Lower lobe of right lung (tissue), 2 donors: Measurements from ENCODE around the gene CBX6. TPM values are rescaled to one million over a fixed set of nuclear protein-coding genes. Genes with fewer than 3 reads are reported as not detected.

ENCODE experiments used
- ATAC-seq, 2 donors: fragments of 200-7000 bp; cut with Tn5 transposase; one replicate each; pipeline ENCODE4 v1.9.1; 2020 to 2022; ENCODE audit warnings: mild to moderate bottlenecking in 2 of 2, moderate library complexity in 2 of 2
- DNase-seq: peaks from one replicate; pipeline ENCODE4 v3.0.0-alpha.2; 2020
- H3K27ac ChIP-seq: fragments of 200-600 bp; one replicate; pipeline ENCODE4 v1.8.0; 2022
- H3K27me3 ChIP-seq: fragments of 200-600 bp; one replicate; pipeline ENCODE4 v1.8.0; 2022; ENCODE audit warnings: low read depth
- H3K36me3 ChIP-seq: fragments of 200-600 bp; one replicate; pipeline ENCODE4 v1.8.0; 2022; ENCODE audit warnings: mild to moderate bottlenecking
- H3K4me1 ChIP-seq: fragments of 200-600 bp; one replicate; pipeline ENCODE4 v1.8.0; 2022
- H3K4me3 ChIP-seq: fragments of 200-600 bp; one replicate; pipeline ENCODE4 v1.8.0; 2022; ENCODE audit warnings: mild to moderate bottlenecking
- H3K9me3 ChIP-seq: fragments of 200-600 bp; one replicate; pipeline ENCODE4 v1.8.0; 2022
- intact Hi-C: fragments of 100-400 bp; cut with DNase I; formaldehyde crosslinking; loops from one replicate; pipeline ENCODE4 v1.11.0; 2022
- total RNA-seq: library from RNA; stranded (reverse); fragmentation: NEBNext Ultra II Directional; extraction: Animal tissue kit (Norgen Biotek cat#: 25700); gene quantifications from one replicate; pipeline ENCODE4 v1.2.1, GENCODE V29; 2021
- TF ChIP-seq, protein P1 (sequence below): fragments of 200-600 bp; IDR thresholded peaks from one replicate; pipeline ENCODE4 v1.8.0; 2022; ENCODE audit warnings: antibody characterized with exemption, mild to moderate bottlenecking
- donor health status: DM: no; HTN: yes; CAD: no; lungs with severe emphysema.

CBX6 gene
- total RNA-seq, 1 donor from 2014 or later, result 54.7 TPM

- Histone ChIP-seq H3K4me1 (no peaks in the 10 kb centered on the region), H3K4me3 (no peak overlapping the region), H3K27me3 (no peaks in the 10 kb centered on the region), H3K9me3 (no peaks in the 10 kb centered on the region), H3K27ac (no peak overlapping the region), H3K36me3 (no peaks in the 10 kb centered on the region)
- ATAC-seq, result no peak
- intact Hi-C loops, result no loop called here
- DNase-seq, result peak; percentile 19
- TF ChIP-seq, protein P1, sequence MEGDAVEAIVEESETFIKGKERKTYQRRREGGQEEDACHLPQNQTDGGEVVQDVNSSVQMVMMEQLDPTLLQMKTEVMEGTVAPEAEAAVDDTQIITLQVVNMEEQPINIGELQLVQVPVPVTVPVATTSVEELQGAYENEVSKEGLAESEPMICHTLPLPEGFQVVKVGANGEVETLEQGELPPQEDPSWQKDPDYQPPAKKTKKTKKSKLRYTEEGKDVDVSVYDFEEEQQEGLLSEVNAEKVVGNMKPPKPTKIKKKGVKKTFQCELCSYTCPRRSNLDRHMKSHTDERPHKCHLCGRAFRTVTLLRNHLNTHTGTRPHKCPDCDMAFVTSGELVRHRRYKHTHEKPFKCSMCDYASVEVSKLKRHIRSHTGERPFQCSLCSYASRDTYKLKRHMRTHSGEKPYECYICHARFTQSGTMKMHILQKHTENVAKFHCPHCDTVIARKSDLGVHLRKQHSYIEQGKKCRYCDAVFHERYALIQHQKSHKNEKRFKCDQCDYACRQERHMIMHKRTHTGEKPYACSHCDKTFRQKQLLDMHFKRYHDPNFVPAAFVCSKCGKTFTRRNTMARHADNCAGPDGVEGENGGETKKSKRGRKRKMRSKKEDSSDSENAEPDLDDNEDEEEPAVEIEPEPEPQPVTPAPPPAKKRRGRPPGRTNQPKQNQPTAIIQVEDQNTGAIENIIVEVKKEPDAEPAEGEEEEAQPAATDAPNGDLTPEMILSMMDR, result no peak
These were observed 45.2 kb downstream of the CBX6 start for GRCh38 chr22:38826801-38827200.

DNA sequence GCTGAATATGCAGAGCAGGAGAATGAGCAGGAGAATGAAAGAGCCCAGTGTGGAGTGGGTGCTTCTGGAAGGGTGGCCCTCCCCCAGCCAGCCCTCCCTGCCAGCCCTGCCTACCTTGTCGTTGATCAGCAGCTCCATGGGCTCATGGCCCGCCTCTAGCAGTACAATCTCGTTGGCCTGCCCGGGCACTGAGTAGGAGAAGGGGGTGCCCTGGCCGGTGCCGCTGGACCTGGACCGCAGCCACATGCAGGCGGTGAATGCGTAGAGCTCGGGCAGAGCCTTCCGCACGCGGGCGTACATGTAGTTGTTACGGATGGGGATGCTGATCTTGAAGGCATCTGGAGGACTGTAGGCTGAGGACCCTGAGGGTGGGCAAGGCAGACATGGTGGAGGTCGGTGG is 45.6 kb downstream of the CBX6 start:
- TF ChIP-seq, protein P1, result no peak
- no peak for ATAC-seq
- intact Hi-C loops, result no loop called here
- no peak overlapping the region for H3K4me3 ChIP-seq
- no peak overlapping the region for H3K27ac ChIP-seq
- H3K36me3 ChIP-seq, result no peaks in the 10 kb centered on the region
- H3K4me1 ChIP-seq, result no peaks in the 10 kb centered on the region
- DNase-seq, result peak; percentile 41
- no peaks in the 10 kb centered on the region for H3K9me3 ChIP-seq
- no peaks in the 10 kb centered on the region for H3K27me3 ChIP-seq

DNA sequence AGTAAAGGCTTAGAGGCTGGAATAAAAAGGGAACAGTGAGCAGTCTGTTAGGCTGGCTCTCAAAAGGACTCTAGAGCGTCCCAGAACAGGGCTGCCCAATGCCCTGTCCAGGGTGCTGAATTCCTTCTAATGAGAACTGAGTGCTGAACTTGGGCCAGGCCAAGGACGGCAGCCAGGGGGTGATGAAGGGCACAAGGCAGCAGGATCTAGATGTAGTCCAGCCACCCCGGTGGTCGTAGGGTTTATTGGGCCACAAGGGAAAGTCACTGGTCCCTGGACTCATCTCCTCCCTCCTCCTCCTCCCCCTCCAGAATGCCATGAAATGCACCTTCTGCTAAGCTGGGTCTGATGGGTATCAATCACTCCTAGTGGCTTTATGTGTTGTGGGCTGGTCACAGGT is 47.4 kb downstream of the CBX6 start:
- peak; percentile 60 for DNase-seq
- Histone ChIP-seq H3K9me3 (no peaks in the 10 kb centered on the region), H3K4me1 (no peaks in the 10 kb centered on the region), H3K36me3 (no peaks in the 10 kb centered on the region), H3K27me3 (no peaks in the 10 kb centered on the region), H3K27ac (no peak overlapping the region), H3K4me3 (no peak overlapping the region)
- ATAC-seq, result peak; percentile 74 to 82
- TF ChIP-seq, protein P1, result peak; percentile 28
- intact Hi-C loops, result no loop called here

DNA sequence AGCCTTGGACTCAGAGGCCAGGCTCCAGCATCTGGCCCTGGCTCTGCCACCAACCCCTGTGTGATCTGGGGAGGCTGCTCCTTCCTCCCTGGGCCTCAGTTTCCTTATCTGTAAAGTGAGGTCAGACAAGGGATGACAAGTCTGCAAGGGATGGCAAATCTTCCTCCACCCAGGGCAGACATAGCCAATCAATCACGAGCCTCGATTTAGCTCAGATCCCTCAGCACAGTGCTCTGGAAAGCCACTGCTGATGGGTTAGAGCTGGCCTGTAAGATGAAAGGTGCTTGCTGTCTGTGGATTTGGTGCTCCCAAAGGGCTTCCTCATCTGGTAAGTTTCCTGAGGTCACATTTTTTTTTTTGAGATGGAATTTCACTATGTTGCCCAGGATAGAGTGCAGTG is 48.4 kb downstream of the CBX6 start:
- no peaks in the 10 kb centered on the region for H3K36me3 ChIP-seq
- intact Hi-C loops, result no loop called here
- H3K4me3 ChIP-seq, result no peak overlapping the region
- H3K27ac ChIP-seq, result no peak overlapping the region
- no peaks in the 10 kb centered on the region for H3K9me3 ChIP-seq
- TF ChIP-seq, protein P1, result no peak
- DNase-seq (no peak), ATAC-seq (no peak)
- no peaks in the 10 kb centered on the region for H3K27me3 ChIP-seq
- H3K4me1 ChIP-seq, result no peaks in the 10 kb centered on the region

- H3K27ac ChIP-seq, result no peak overlapping the region
- no peak overlapping the region for H3K4me3 ChIP-seq
- H3K27me3 ChIP-seq, result no peaks in the 10 kb centered on the region
- no peaks in the 10 kb centered on the region for H3K36me3 ChIP-seq
- intact Hi-C loops, result no loop called here
- H3K9me3 ChIP-seq, result no peaks in the 10 kb centered on the region
- TF ChIP-seq, protein P1, result no peak
- ATAC-seq, result no peak
- no peaks in the 10 kb centered on the region for H3K4me1 ChIP-seq
- DNase-seq, result no peak
These were observed 48.9 kb downstream of the CBX6 start for GRCh38 chr22:38823076-38823475.

GRCh38 chr22:38820020-38820419 is 52.0 kb downstream of the CBX6 start:
- Histone ChIP-seq H3K9me3 (no peaks in the 10 kb centered on the region), H3K36me3 (no peaks in the 10 kb centered on the region), H3K27me3 (no peaks in the 10 kb centered on the region), H3K4me1 (no peaks in the 10 kb centered on the region), H3K4me3 (no peak overlapping the region), H3K27ac (no peak overlapping the region)
- intact Hi-C loops, result no loop called here
- ATAC-seq (no peak), DNase-seq (no peak)
- TF ChIP-seq, protein P1, result no peak
